Hepatocyte (in vitro differentiated cells): ENCODE data around the gene ZNF593. TPM values are rescaled to one million over a fixed set of nuclear protein-coding genes. Genes with fewer than 3 reads are reported as not detected.

Source experiments
- DNase-seq: peaks from one replicate; pipeline ENCODE4 v3.0.0-alpha.2; 2016; ENCODE audit warnings: low spot score
- H2AFZ ChIP-seq: fragments of 200-600 bp; sonication (generic); 2 replicates; pipeline ENCODE4 v1.6.0; 2016; ENCODE audit warnings: antibody characterized with exemption, mild to moderate bottlenecking
- H3K27ac ChIP-seq: fragments of 200-600 bp; sonication (generic); 2 replicates; pipeline ENCODE4 v1.5.1; 2016; ENCODE audit warnings: mild to moderate bottlenecking
- H3K27me3 ChIP-seq: fragments of 200-600 bp; sonication (generic); 2 replicates; pipeline ENCODE4 v1.6.1; 2016
- H3K36me3 ChIP-seq: fragments of 200-600 bp; sonication (generic); replicated peaks from 2 replicates; pipeline ENCODE4 v1.5.1; 2016; ENCODE audit warnings: low read depth; ENCODE audit not compliant: insufficient read depth
- H3K4me1 ChIP-seq: fragments of 200-600 bp; sonication (generic); 2 replicates; pipeline ENCODE4 v1.5.1; 2016; ENCODE audit warnings: mild to moderate bottlenecking, moderate library complexity; ENCODE audit not compliant: insufficient read depth
- H3K4me2 ChIP-seq: fragments of 200-600 bp; sonication (generic); 2 replicates; pipeline ENCODE4 v1.6.0; 2016
- H3K4me3 ChIP-seq: fragments of 200-600 bp; sonication (generic); 2 replicates; pipeline ENCODE4 v1.5.1; 2016; ENCODE audit warnings: mild to moderate bottlenecking
- H3K79me2 ChIP-seq: fragments of 200-600 bp; sonication (generic); 2 replicates; pipeline ENCODE4 v1.6.0; 2017; ENCODE audit warnings: mild to moderate bottlenecking
- H3K9me2 ChIP-seq: fragments of 200-600 bp; sonication (generic); replicated peaks from 2 replicates; pipeline ENCODE4 v1.6.0; 2017; ENCODE audit warnings: mild to moderate bottlenecking; ENCODE audit not compliant: insufficient read depth
- H3K9me3 ChIP-seq: fragments of 200-600 bp; sonication (generic); 2 replicates; pipeline ENCODE4 v1.5.1; 2016; ENCODE audit warnings: low read depth, mild to moderate bottlenecking
- H4K20me1 ChIP-seq: fragments of 200-600 bp; sonication (generic); 2 replicates; pipeline ENCODE4 v1.6.0; 2016; ENCODE audit warnings: mild to moderate bottlenecking; ENCODE audit not compliant: insufficient read depth, poor library complexity, severe bottlenecking
- CTCF ChIP-seq: fragments of 200-600 bp; sonication (generic); IDR thresholded peaks from 2 replicates; pipeline ENCODE4 v1.5.1; 2016; ENCODE audit warnings: antibody characterized with exemption, mild to moderate bottlenecking; ENCODE audit not compliant: poor library complexity
- EZH2 ChIP-seq: fragments of 200-600 bp; sonication (generic); IDR thresholded peaks from 2 replicates; pipeline ENCODE4 v1.6.1; 2016; ENCODE audit warnings: antibody characterized with exemption, mild to moderate bottlenecking, borderline replicate concordance
- EZH2phosphoT487 ChIP-seq: fragments of 200-600 bp; sonication (generic); IDR thresholded peaks from one replicate; pipeline ENCODE4 v1.6.1; 2018; ENCODE audit warnings: antibody characterized with exemption, mild to moderate bottlenecking, low read depth, moderate library complexity; ENCODE audit not compliant: unreplicated experiment, severe bottlenecking
- WGBS: methylation state at CpG from one replicate; pipeline ENCODE4 v1.1.6; 2016; ENCODE audit warnings: low lambda C conversion rate; ENCODE audit errors: missing lambda C conversion rate; 5-methylcytosine and 5-hydroxymethylcytosine counted together
- polyA plus RNA-seq: library from polyadenylated mRNA; unstranded; fragments of >200 nt; fragmentation: Nextera tagmentation; extraction: Ambion mirVana; gene quantifications from 2 replicates; pipeline ENCODE4 v1.2.1, GENCODE V29; 2016
- total RNA-seq: library from RNA; depleted of rRNA; stranded (reverse); fragments of >200 nt; gene quantifications from 2 replicates; pipeline ENCODE4 v1.2.3, GENCODE V29; 2014

The ZNF593 gene
- total and polyA plus RNA-seq, 2 experiments from 2014 or later, result 20.5 to 69.1 TPM

DNA sequence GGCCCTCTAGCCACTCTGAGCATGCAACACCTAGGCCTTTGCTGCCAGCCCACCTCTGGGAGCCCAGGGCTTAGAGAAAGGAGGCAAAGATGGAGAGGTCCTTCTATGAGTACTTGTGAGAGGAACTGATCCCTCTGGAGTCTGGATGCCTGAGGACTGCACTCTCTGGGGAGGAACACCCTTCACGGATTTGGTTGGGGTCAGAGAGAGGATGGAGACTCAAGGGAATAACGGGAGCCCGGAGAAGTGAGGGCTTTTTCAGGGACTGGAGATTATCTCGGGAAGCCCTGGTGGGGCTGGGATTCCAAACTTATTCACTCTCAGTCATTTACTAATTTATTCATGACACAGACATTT is 532 bp upstream of the ZNF593 start:
- peak overlapping the region; percentile 91 for H3K4me2 ChIP-seq

GRCh38 chr1:26170472-26170821 is 739 bp downstream of the ZNF593 start:
- peak overlapping the region; percentile 91 for H3K4me2 ChIP-seq
- peak overlapping the region; percentile 83 for H3K4me3 ChIP-seq
- peak overlapping the region; percentile 85 for H2AFZ ChIP-seq
- no peak for DNase-seq
- no peaks in the 10 kb centered on the region for H4K20me1 ChIP-seq
- no peaks in the 10 kb centered on the region for H3K36me3 ChIP-seq
- 82% methylated on average over 9 of the region's 9 CpGs for WGBS
- TF ChIP-seq EZH2phosphoT487 (no peak), CTCF (no peak), EZH2 (no peak)
- peak overlapping the region; percentile 90 for H3K27ac ChIP-seq
- H3K4me1 ChIP-seq, result peaks cover 8% of the 10 kb centered on the region
- H3K27me3 ChIP-seq, result no peaks in the 10 kb centered on the region
- no peaks in the 10 kb centered on the region for H3K9me2 ChIP-seq
- no peaks in the 10 kb centered on the region for H3K9me3 ChIP-seq
- peaks cover 12% of the 10 kb centered on the region for H3K79me2 ChIP-seq

More for the DNA sequence above, 532 bp upstream of the ZNF593 start:
- Histone ChIP-seq H3K36me3 (no peaks in the 10 kb centered on the region), H3K9me3 (no peaks in the 10 kb centered on the region), H3K4me1 (peaks cover 14% of the 10 kb centered on the region), H2AFZ (no peak overlapping the region), H4K20me1 (no peaks in the 10 kb centered on the region), H3K27ac (peak overlapping the region; percentile 25), H3K79me2 (peaks cover 12% of the 10 kb centered on the region), H3K9me2 (no peaks in the 10 kb centered on the region), H3K4me3 (no peak overlapping the region), H3K27me3 (no peaks in the 10 kb centered on the region)
- 63% methylated on average over 4 of the region's 4 CpGs for WGBS
- DNase-seq, result no peak
- TF ChIP-seq EZH2phosphoT487 (no peak), EZH2 (no peak), CTCF (no peak)

- Histone ChIP-seq H2AFZ (no peak within 1 kb of the TSS), H3K4me2 (peak within 1 kb of the TSS; percentile 91), H3K4me3 (no peak within 1 kb of the TSS), H3K27ac (no peak within 1 kb of the TSS), H3K9me2 (no peaks in the 10 kb centered on the region), H3K36me3 (no peaks in the 10 kb centered on the region), H3K9me3 (no peaks in the 10 kb centered on the region), H4K20me1 (no peaks in the 10 kb centered on the region), H3K79me2 (peaks cover 12% of the 10 kb centered on the region), H3K4me1 (peaks cover 8% of the 10 kb centered on the region), H3K27me3 (no peaks in the 10 kb centered on the region)
- WGBS, result 92% methylated on average over 34 of the region's 34 CpGs
- peak; percentile 5 for DNase-seq
- TF ChIP-seq EZH2 (no peak), EZH2phosphoT487 (no peak), CTCF (no peak)
These were observed 1.7 kb downstream of the ZNF593 start, which contains the start of gene ZNF593OS for GRCh38 chr1:26171084-26172072. Gene ZNF593OS, minus strand, starts transcription at chr1:26171832. Its CDS starts 171 bp downstream, at chr1:26171661.
